ENCODE results near the gene CIROP.

CIROP gene

DNA sequence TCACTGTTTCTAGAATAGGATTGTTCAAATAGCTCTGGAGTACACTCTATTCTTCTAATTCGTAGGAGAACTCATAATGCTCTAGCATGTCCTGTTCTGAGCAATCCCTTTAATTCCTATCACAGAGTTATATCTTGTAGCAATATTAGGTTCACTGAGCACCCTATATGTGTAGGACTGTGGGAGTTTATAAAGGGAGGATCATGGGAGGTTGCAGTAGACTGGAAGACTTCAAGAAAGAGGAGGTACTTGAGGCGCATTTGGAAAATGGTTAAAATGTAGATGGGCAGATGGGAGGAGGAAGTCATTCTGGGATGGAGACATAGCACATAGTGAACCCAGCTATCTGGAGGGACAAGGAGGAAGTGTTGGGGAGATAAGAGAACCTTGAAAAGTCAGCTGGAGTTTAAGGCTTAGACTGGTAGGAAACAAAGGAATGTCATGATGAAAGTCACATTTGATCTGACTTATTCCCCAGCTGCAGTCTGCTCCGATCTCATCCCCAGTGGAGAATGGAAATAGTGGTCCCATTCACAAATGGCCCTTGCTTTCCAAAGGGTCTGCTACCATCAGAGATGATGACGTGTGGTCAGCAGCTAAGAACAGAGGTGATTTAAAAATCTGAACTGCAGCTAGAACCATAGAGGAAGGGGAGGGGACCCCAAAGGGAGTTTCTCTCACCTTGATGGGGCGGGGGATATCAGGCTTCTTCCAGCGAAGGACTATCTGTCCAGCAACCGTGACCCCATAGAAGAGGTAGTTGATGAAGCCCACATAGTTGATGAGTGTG, 24.4 kb upstream of the CIROP start:
- TF ChIP-seq, protein P1, sequence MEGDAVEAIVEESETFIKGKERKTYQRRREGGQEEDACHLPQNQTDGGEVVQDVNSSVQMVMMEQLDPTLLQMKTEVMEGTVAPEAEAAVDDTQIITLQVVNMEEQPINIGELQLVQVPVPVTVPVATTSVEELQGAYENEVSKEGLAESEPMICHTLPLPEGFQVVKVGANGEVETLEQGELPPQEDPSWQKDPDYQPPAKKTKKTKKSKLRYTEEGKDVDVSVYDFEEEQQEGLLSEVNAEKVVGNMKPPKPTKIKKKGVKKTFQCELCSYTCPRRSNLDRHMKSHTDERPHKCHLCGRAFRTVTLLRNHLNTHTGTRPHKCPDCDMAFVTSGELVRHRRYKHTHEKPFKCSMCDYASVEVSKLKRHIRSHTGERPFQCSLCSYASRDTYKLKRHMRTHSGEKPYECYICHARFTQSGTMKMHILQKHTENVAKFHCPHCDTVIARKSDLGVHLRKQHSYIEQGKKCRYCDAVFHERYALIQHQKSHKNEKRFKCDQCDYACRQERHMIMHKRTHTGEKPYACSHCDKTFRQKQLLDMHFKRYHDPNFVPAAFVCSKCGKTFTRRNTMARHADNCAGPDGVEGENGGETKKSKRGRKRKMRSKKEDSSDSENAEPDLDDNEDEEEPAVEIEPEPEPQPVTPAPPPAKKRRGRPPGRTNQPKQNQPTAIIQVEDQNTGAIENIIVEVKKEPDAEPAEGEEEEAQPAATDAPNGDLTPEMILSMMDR (IDR thresholded peaks at IDR 0.05): no peak

DNA sequence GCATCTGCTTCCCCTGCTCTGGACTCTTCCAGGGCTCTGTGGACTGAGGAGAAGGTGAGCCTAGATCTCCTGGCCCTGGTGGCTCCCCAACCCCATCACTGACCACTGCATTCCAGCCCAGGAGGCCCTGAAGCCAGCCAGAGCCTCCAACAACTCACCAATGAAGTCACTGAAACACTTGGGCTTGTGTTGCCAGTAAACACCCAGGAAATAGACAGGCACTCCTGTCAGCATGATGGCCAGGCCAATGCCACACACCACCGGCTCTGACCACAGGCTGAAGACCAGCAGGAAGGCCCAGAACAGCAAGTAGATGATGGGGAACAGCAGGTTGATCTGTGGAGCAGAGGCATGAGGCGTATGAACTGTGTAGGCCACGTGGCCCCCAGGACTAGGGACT, 23.1 kb upstream of the CIROP start:
- TF ChIP-seq, protein P1 (IDR thresholded peaks at IDR 0.05): no peak

DNA sequence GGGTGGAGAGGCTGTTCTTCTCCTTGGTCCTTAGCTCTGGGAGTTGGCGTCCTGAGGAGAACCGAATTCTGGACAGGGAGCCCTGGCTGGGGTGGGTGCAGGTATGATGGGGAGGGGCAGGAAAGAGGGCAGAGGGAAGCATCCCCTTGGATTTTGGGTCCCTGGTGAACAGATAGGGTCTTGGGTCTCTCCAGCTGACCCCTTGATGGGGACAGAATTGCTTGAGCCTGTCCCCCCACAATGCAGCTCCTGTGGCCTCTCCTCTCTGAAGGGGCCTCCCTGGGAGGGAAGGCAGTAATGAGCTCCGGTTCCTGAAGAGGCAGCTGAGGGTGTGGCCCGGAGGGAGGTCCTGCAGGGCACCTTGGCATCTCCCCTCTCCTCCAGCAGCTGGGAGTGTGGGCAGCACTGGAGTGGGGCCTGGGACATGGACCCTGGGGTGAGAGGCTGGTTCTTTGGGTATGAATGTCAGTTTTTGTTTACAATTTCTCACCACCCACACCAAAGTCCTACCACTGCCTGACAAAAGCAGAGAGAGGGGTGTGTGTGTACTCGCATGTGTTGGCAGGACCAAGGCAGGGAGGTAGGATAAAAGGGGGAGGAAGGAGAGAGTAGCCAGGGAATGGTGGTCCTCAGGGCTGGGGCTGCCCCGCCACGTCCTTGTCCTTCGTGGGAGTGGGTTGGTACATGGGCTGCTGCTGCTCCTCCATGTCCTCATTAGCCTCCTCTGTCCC, 21.9 kb upstream of the CIROP start:
- TF ChIP-seq, protein P1 (IDR thresholded peaks at IDR 0.05): no peak

DNA sequence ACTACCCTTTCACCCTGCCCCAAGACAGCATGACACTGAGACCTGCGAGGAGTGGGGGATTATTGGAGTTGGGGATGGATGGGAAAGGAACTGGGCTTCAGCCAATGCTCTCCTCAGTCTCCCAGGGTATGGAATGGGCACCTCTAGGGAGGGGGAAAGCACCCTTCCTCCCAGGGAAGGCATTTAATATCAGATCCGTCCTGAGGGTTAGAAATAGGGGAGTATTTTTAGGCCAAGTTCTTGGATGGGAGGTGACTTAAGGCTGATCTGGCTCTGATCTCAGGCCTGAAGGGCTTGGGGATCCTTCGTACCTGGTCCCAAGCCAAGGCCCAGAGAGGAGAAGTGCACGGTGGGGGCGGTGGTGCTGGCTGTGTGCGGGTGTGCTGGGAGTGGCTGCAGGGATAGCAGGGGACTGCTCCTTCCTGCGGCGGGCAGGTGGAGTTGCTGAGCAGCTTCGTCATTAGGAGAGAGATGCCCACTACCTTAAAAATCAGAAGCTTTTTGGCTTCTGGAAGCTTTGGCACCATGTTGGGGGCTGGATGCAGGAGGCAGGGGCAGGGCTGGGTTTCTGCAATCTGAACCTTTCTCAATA, 21.2 kb upstream of the CIROP start:
- TF ChIP-seq, protein P1 (IDR thresholded peaks at IDR 0.05): no peak

DNA sequence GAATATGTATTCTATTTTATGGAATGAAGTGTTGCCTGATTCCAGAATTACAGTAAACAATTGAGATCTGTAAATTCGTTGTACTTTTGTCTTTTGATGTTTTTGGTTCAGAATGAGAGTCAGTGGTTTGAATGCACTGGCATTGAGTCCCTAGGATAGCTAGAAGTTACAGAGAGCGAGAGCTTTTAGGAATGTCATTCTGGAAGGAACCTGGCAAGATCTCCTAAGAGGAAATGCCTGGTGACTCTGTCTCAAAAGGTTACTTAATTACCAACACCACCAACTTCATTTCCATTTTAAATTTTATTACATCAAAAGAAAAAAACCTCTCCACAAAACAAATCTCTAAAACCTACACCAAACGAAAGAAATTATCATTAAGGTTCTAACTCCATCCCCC, 20.2 kb upstream of the CIROP start:
- TF ChIP-seq, protein P1 (IDR thresholded peaks at IDR 0.05): no peak

DNA sequence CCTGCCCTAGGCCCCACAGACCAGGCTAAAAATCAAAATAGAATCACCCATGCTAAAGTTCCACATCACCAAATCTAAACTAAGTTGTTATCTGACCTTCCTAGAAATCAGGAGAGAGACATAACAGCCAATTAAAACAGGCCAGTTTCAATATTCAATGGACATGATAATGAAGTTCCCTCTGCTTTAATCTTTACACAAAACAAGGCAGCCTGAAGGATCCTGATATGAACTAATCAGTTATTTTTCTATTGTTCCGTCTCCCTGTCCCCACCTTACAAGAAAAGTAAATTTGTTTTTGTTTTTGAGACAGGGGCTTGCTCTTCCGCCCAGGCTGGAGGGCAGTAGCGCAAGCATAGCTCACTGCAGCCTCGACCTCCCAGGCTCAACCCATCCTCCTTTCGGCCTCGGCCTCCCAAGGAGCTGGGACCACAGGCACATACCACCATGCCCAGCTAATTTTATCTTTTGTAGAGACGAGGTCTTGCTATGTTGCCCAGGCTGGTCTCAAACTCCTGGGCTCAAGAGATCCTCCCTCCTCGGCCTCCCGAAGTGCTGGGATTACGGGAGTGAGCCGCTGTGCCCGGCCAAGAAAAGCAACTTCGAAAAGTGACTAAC, 19.7 kb upstream of the CIROP start:
- TF ChIP-seq, protein P1 (IDR thresholded peaks at IDR 0.05): no peak

DNA sequence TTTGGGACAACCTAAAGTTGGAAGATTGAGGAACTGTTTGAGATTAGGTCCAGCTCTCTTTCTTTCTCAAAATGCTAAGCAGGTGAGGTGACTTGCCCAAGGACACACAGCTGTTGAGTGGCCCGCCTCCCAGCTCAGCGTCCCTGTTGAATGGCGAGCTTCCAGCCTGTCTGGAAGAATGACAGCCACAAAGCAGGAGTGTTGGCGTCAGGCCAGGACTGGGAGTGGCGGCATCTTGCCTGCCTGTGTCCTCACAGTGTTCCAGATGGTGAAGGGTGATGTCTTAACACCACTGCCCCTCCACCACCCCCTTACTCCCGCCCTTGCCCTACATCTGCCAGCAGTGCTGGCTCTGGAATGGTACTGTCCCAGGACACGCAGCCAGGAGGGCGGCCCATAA, 18.6 kb upstream of the CIROP start:
- TF ChIP-seq, protein P1 (IDR thresholded peaks at IDR 0.05): no peak
